Neural cell (in vitro differentiated cells): Measurements from ENCODE around the gene LSM4. TPM values are rescaled to one million over a fixed set of nuclear protein-coding genes. Genes with fewer than 3 reads are reported as not detected.

Experiments
- H2AFZ ChIP-seq: fragments of 200-600, 300-800 bp; sonication (generic), shearing (Covaris generic); 2 replicates; pipeline ENCODE4 v1.6.0; 2014; ENCODE audit warnings: low read depth, mild to moderate bottlenecking, antibody characterized with exemption, low read length, moderate library complexity
- H3F3A ChIP-seq: fragments of 200-600 bp; shearing (Covaris generic); 2 replicates; pipeline ENCODE4 v1.6.1; 2016; ENCODE audit warnings: mild to moderate bottlenecking, moderate library complexity, mixed read lengths, antibody characterized with exemption, low read length; ENCODE audit not compliant: insufficient read depth, poor library complexity, severe bottlenecking
- H3K27ac ChIP-seq: fragments of 200-600, 300-800 bp; sonication (generic), shearing (Covaris generic); 2 replicates; pipeline ENCODE4 v1.5.1; 2014; ENCODE audit warnings: mild to moderate bottlenecking, low read length, moderate library complexity
- H3K27me3 ChIP-seq: fragments of 300-800, 200-600 bp; sonication (generic), shearing (Covaris generic); 2 replicates; pipeline ENCODE4 v1.6.0; 2014; ENCODE audit warnings: mild to moderate bottlenecking, low read depth, low read length, moderate library complexity; ENCODE audit not compliant: insufficient read depth
- H3K36me3 ChIP-seq: fragments of 300-800, 200-600 bp; sonication (generic), shearing (Covaris generic); 2 replicates; pipeline ENCODE4 v1.5.1; 2014; ENCODE audit warnings: mild to moderate bottlenecking, antibody characterized with exemption, low read length, moderate library complexity; ENCODE audit not compliant: insufficient read depth
- H3K4me2 ChIP-seq: fragments of 300-800, 200-600 bp; sonication (generic), shearing (Covaris generic); 2 replicates; pipeline ENCODE4 v1.6.0; 2014; ENCODE audit warnings: mild to moderate bottlenecking, low read length
- H3K4me3 ChIP-seq: fragments of 300-800, 200-600 bp; sonication (generic), shearing (Covaris generic); 2 replicates; pipeline ENCODE4 v1.5.1; 2014; ENCODE audit warnings: mild to moderate bottlenecking, low read length, moderate library complexity
- H3K79me2 ChIP-seq: fragments of 200-600 bp; shearing (Covaris generic); replicated peaks from 2 replicates; pipeline ENCODE4 v1.6.0; 2014; ENCODE audit warnings: mild to moderate bottlenecking, low read length, moderate library complexity; ENCODE audit not compliant: insufficient read depth
- H3K9ac ChIP-seq: fragments of 300-800, 200-600 bp; sonication (generic), shearing (Covaris generic); 2 replicates; pipeline ENCODE4 v1.6.1; 2016; ENCODE audit warnings: mild to moderate bottlenecking, low read length, mixed read lengths
- H3K9me2 ChIP-seq: fragments of 200-600 bp; shearing (Covaris generic); 2 replicates; pipeline ENCODE4 v1.6.1; 2016; ENCODE audit warnings: mild to moderate bottlenecking, low read length, mixed read lengths; ENCODE audit not compliant: insufficient read depth
- H3K9me3 ChIP-seq: fragments of 200-600, 300-800 bp; sonication (generic), shearing (Covaris generic); 2 replicates; pipeline ENCODE4 v1.6.1; 2016; ENCODE audit warnings: mild to moderate bottlenecking, mixed run types, low read length, moderate library complexity, mixed read lengths
- H4K20me1 ChIP-seq: fragments of 200-600 bp; shearing (Covaris generic); 2 replicates; pipeline ENCODE4 v1.6.1; 2016; ENCODE audit warnings: mild to moderate bottlenecking, mixed run types; ENCODE audit not compliant: insufficient read depth
- EP300 ChIP-seq: fragments of 450-650 bp; conservative IDR thresholded peaks from 2 replicates; pipeline ENCODE4 v1.6.1; 2014; ENCODE audit warnings: antibody characterized with exemption, mild to moderate bottlenecking, moderate library complexity; ENCODE audit not compliant: poor library complexity, severe bottlenecking
- EZH2 ChIP-seq: fragments of 200-600, 300-800 bp; shearing (Covaris generic), sonication (generic); IDR thresholded peaks from 2 replicates; pipeline ENCODE4 v1.6.1; 2014; ENCODE audit warnings: antibody characterized with exemption, low read length, borderline replicate concordance, mild to moderate bottlenecking; ENCODE audit not compliant: insufficient read depth, poor library complexity, severe bottlenecking
- MXI1 ChIP-seq: fragments of 450-650 bp; conservative IDR thresholded peaks from 2 replicates; pipeline ENCODE4 v1.6.1; 2014; ENCODE audit warnings: antibody characterized with exemption, mild to moderate bottlenecking; ENCODE audit not compliant: poor library complexity, severe bottlenecking
- POLR2AphosphoS5 ChIP-seq: IDR thresholded peaks from 2 replicates; pipeline ENCODE4 v1.6.1; 2012
- RAD21 ChIP-seq: fragments of 450-650 bp; conservative IDR thresholded peaks from 2 replicates; pipeline ENCODE4 v1.6.1; 2014; ENCODE audit warnings: antibody characterized with exemption, mild to moderate bottlenecking, moderate library complexity
- SMC3 ChIP-seq: fragments of 450-650 bp; conservative IDR thresholded peaks from 2 replicates; pipeline ENCODE4 v1.6.1; 2014; ENCODE audit warnings: antibody characterized with exemption, mild to moderate bottlenecking, moderate library complexity; ENCODE audit not compliant: poor library complexity
- TAF1 ChIP-seq: IDR thresholded peaks from 2 replicates; pipeline ENCODE4 v1.6.1; 2012; ENCODE audit warnings: low read depth
- polyA plus RNA-seq: library from polyadenylated mRNA; depleted of rRNA; stranded (reverse); fragments of >200 nt; gene quantifications from 2 replicates; pipeline ENCODE4 v1.2.3, GENCODE V29; 2014
- TF ChIP-seq, protein P1 (sequence below): fragments of 450-650 bp; IDR thresholded peaks from 2 replicates; pipeline ENCODE4 v1.5.1; 2014; ENCODE audit warnings: antibody characterized with exemption, mild to moderate bottlenecking, moderate library complexity; ENCODE audit not compliant: poor library complexity, severe bottlenecking
- TF ChIP-seq, protein P2 (sequence below): IDR thresholded peaks from 2 replicates; pipeline ENCODE4 v1.6.1; 2012; ENCODE audit warnings: borderline replicate concordance

LSM4 gene
- polyA plus RNA-seq, 1 donor from 2014 or later = 382 TPM

DNA sequence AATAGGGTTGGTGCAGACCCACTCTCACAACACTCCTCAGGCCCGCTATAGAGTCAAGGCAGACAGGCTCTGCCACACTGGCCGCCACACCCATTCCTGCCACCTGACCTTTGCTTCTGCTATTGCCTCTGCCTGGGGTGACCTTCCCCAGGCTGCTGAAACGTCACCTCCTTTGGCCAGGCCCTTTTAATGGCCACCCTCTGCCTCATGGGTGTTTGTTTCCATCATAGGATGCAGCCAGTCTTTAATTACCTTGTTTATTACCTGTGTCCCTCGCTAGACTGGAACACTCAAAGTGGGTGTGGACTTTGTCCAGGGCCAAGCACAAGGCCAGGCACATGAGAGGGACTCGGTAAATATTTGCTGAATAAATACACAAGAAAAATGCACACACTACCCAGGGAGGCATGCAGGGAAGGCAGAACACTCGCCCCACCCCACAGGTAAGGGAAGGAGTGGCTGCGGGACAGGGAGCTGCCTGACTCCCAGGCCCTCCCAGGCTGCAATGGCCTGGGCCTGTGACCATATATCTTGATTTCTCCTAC lies 3.2 kb downstream of the LSM4 start:
- Histone ChIP-seq H3K36me3 (no peaks in the 10 kb centered on the region), H3K27ac (no peak overlapping the region), H3F3A (no peaks in the 10 kb centered on the region), H3K27me3 (no peaks in the 10 kb centered on the region), H3K79me2 (peaks cover 17% of the 10 kb centered on the region), H3K4me2 (no peak overlapping the region), H3K9me3 (no peaks in the 10 kb centered on the region), H3K9me2 (no peaks in the 10 kb centered on the region), H2AFZ (no peak overlapping the region), H4K20me1 (no peaks in the 10 kb centered on the region), H3K4me3 (no peak overlapping the region), H3K9ac (no peak overlapping the region)
- TF ChIP-seq TAF1 (no peak), RAD21 (no peak), MXI1 (no peak), POLR2AphosphoS5 (no peak), EZH2 (no peak), SMC3 (no peak), EP300 (no peak)
- TF ChIP-seq, protein P1, sequence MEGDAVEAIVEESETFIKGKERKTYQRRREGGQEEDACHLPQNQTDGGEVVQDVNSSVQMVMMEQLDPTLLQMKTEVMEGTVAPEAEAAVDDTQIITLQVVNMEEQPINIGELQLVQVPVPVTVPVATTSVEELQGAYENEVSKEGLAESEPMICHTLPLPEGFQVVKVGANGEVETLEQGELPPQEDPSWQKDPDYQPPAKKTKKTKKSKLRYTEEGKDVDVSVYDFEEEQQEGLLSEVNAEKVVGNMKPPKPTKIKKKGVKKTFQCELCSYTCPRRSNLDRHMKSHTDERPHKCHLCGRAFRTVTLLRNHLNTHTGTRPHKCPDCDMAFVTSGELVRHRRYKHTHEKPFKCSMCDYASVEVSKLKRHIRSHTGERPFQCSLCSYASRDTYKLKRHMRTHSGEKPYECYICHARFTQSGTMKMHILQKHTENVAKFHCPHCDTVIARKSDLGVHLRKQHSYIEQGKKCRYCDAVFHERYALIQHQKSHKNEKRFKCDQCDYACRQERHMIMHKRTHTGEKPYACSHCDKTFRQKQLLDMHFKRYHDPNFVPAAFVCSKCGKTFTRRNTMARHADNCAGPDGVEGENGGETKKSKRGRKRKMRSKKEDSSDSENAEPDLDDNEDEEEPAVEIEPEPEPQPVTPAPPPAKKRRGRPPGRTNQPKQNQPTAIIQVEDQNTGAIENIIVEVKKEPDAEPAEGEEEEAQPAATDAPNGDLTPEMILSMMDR = no peak
- TF ChIP-seq, protein P2, sequence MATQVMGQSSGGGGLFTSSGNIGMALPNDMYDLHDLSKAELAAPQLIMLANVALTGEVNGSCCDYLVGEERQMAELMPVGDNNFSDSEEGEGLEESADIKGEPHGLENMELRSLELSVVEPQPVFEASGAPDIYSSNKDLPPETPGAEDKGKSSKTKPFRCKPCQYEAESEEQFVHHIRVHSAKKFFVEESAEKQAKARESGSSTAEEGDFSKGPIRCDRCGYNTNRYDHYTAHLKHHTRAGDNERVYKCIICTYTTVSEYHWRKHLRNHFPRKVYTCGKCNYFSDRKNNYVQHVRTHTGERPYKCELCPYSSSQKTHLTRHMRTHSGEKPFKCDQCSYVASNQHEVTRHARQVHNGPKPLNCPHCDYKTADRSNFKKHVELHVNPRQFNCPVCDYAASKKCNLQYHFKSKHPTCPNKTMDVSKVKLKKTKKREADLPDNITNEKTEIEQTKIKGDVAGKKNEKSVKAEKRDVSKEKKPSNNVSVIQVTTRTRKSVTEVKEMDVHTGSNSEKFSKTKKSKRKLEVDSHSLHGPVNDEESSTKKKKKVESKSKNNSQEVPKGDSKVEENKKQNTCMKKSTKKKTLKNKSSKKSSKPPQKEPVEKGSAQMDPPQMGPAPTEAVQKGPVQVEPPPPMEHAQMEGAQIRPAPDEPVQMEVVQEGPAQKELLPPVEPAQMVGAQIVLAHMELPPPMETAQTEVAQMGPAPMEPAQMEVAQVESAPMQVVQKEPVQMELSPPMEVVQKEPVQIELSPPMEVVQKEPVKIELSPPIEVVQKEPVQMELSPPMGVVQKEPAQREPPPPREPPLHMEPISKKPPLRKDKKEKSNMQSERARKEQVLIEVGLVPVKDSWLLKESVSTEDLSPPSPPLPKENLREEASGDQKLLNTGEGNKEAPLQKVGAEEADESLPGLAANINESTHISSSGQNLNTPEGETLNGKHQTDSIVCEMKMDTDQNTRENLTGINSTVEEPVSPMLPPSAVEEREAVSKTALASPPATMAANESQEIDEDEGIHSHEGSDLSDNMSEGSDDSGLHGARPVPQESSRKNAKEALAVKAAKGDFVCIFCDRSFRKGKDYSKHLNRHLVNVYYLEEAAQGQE = no peak

DNA sequence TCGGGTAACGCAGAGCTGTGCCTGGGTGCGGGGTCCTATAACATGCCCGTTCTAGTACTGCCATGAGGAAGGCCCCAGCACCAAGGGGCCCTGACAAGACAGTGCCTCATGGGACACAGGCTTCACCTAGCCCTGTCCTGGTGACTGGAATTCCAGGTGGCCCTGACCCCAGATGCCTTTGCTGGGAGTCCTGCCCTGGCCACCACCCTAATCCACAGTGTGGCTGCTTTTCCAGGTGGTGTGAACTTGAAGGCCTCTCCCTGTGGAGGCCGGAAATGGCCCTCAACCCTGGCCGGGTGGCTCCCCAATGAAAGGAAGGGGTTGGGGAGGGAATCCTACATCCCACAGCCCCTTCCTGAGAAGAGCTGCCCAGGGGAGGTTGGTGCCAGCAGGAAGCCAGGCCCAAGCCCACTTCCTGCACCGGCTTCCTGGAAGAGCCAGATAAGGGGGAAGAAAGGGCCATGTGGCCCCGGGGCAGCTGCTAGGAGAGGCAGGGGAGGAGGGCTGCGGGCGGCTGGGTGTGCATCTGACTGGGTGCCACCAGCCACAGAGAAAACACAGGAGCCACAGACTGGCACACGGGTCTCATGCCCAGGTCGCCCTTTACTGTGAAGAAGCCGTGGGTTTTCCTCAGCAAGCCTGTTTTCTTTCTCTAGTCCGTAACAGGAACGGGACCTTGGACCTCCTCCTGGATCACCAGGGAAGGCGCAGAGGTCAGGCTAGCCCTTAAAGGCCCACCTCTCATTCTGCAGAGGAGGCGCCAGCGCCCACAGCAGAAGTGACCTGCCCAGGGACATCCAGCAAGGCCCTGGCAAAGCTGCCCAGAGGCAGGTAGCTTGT lies 4.7 kb downstream of the LSM4 start:
- Histone ChIP-seq H2AFZ (no peak overlapping the region), H3F3A (no peaks in the 10 kb centered on the region), H3K9me3 (no peaks in the 10 kb centered on the region), H3K4me3 (no peak overlapping the region), H3K9me2 (no peaks in the 10 kb centered on the region), H3K4me2 (no peak overlapping the region), H3K79me2 (peaks cover 17% of the 10 kb centered on the region), H4K20me1 (no peaks in the 10 kb centered on the region), H3K27ac (no peak overlapping the region), H3K27me3 (no peaks in the 10 kb centered on the region), H3K9ac (no peak overlapping the region), H3K36me3 (no peaks in the 10 kb centered on the region)
- TF ChIP-seq EZH2 (no peak), RAD21 (no peak), TAF1 (no peak), MXI1 (no peak), SMC3 (no peak), EP300 (no peak), POLR2AphosphoS5 (no peak)
- TF ChIP-seq, protein P2 = no peak
- TF ChIP-seq, protein P1 = no peak
